GM19043 (cell line): ENCODE measurements around the gene BBLN.

ENCODE experiments used
- ATAC-seq: cut with Tn5 transposase; IDR thresholded peaks from one replicate; pipeline ENCODE4 v1.9.1; 2021; ENCODE audit warnings: low read depth; ENCODE audit not compliant: unreplicated experiment

The BBLN gene

DNA sequence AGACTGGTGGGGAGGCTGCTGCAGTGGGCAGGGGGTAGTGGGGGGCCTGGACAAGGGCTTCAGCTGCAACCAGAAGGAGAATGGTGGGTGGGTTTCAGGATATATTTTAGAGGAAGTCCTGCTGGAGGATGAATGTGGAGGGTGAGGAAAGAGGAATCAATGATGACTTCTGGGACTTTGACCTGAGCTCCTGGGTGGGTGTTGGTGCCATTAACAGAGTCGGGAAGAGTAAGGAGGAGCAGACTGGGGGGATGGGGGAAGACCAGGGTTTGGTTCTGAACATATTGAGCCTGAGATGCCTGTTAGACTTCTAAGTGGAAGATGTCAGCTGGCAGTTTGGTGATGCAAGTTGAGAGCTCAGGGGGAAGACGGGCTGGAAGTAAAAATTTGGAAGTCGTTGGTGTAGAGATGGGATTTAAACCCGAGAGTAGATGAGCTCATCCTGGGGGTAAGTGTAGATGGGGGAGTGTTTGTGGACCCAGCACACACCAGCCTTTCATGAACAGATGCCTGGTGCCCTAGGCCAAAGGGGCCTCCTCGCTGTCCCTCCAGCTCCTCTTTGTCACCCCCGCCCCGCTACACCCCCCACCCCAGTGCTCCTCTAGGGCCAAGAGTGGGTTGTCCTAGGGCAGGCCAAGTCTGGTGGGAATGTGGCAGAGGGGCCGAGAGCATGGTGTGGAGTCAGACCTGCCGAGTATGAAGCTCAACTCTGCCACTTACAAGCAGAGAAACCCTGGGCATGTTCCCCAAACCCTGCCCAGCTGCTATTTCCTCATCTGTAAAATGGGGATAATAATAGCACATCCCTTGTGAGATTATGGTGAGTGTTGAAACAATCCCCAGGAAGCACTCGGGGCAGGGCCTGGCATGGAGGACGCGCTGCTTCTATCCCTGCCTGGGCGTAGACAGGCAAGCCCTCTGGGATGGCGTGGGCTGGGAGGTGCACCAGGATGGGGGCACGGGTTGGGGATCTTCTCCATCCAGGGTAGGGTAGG, 47.1 kb downstream of the BBLN start:
- no peak for ATAC-seq

DNA sequence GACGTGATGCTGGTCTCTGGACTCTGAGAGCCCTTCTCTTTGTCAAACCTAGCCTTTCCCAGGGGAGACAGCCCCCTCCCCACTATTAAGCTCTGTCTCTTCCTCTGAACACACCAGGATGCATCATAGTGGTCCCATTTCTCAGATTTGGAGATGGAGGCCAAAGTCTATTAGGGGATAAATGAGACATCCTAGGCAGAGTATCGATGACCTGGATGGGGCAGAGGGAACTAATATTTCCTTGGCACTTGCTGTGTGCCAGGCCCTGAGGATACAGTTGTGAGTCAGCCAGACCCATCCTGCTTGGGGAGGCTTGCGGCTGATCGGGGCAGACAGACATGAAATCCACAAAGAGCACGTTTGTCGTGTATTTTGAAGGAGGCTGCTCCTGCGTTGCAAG, 48.3 kb downstream of the BBLN start:
- no peak for ATAC-seq

DNA sequence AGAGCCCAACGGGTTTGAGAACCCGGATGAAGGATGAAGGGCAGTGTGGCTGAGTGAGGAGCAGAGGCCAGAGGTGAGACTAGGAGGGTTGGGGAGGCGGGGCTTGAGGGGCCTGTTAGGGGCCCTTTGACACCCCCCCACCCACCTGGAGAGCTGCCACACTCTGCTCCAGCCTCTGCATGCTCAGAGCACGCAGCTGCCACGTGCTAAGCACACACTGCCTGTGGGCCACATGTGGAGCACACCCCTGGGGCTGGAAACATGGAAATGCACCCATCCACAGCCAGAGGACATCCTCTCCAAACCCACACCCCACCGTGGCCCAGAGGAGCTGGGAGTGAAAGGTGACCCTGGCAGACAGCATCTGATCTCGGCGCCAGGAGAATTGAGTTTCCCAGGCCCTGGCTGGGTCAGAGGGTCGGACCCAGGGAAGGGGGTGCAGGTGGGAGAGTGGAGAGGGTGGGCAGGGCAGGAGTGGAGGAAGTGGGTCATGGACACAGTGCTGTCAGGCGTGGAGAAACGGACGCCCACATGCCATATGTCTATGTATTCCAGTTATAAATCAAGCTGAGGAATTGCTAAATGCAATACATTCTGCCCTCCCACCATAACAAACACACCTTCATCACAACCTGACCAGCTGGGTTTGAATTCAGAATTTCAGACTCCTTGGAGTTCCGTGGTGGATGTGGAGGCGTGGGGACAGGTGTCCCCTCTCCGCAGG, 49.0 kb downstream of the BBLN start:
- no peak for ATAC-seq

DNA sequence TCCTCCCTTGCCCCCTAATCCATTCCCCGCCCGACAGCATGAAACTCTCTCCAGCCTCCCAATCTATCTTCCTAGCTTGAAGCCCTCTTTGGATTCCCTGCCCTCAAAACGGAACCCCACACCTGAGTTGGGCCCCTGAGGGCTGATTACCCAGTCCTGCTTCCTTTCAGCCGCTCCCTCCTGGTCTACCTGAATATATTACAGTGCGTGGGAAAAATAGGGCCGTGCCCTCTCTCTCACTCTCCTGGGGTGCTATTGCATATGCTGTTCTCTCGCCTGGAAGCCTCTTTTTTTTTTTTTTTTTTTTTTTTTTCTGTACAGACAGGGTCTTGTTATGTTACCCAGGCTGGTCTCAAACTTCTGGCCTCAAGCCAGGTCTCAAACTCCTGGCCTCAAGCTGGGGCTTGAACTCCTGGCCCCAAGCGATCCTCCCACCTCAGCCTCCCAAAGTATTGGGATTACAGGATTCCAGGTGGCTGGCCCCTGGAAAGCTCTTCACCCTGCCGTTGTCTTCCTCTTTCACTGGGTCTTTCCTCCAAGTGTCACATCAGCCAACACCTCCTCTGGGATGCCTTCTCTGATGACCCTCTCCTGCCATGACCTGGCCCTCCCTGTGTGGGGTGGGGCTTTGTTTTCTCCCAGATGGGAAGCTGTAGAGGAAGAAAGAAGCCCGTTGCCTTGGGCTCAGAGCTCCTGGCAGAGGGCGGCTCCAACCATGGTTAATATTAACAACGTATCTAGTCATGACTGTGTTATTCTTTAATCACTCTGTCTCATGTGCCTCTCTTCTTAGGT, 51.3 kb downstream of the BBLN start:
- no peak for ATAC-seq

DNA sequence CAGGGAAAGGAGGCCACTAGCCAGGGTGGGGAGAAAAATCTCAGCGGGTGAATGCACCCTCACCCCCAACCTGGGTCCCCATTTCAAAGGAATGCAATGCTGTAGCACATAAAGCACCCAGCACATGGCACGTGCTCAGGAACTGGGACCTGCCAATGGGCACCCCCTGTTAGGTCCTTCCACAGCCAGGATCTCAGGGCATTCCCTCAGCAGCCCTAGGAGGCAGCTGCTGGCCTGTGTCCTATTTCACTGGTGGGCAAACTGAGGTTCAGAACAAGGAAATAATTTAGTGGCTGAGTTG, 51.9 kb downstream of the BBLN start:
- ATAC-seq: no peak
